WI38 (cell line): Measurements from ENCODE around the gene ORMDL2.

Experiments
- H3K4me3 ChIP-seq: 2 replicates; pipeline ENCODE4 v1.5.1; 2011; ENCODE audit warnings: low read depth, mild to moderate bottlenecking, control low read depth, low read length
- CTCF ChIP-seq: IDR thresholded peaks from 2 replicates; pipeline ENCODE4 v1.5.1; 2012; ENCODE audit warnings: low read depth, mild to moderate bottlenecking, control low read depth, low read length

Gene ORMDL2

GRCh38 chr12:55817345-55818139, at the start of gene ORMDL2, which contains the start of gene SARNP:
TSS of gene ORMDL2 (plus strand) at chr12:55818041. CDS start at chr12:55819000, 959 bp downstream.
TSS of gene SARNP (minus strand) at chr12:55817724. CDS start at chr12:55817701, 23 bp downstream.
- peak within 1 kb of the TSS; percentile 83 for H3K4me3 ChIP-seq
- TF ChIP-seq CTCF = no peak

GRCh38 chr12:55771736-55772135, 46.1 kb upstream of the ORMDL2 start:
- no peak for TF ChIP-seq CTCF
- no peak overlapping the region for H3K4me3 ChIP-seq

GRCh38 chr12:55777856-55778255, 40.0 kb upstream of the ORMDL2 start:
- TF ChIP-seq CTCF = no peak
- no peak overlapping the region for H3K4me3 ChIP-seq

GRCh38 chr12:55780685-55781084, 37.2 kb upstream of the ORMDL2 start:
- no peak overlapping the region for H3K4me3 ChIP-seq
- TF ChIP-seq CTCF = no peak

GRCh38 chr12:55788546-55788945, 29.3 kb upstream of the ORMDL2 start:
- no peak overlapping the region for H3K4me3 ChIP-seq
- no peak for TF ChIP-seq CTCF

- no peak for TF ChIP-seq CTCF
- no peak overlapping the region for H3K4me3 ChIP-seq
These were observed 28.7 kb upstream of the ORMDL2 start for GRCh38 chr12:55789171-55789570.

- no peak for TF ChIP-seq CTCF
- H3K4me3 ChIP-seq = no peak overlapping the region
These were observed 27.9 kb upstream of the ORMDL2 start for GRCh38 chr12:55789893-55790292.
